A549 (cell line): ENCODE measurements around the gene DDR1. TPM values are rescaled to one million over a fixed set of nuclear protein-coding genes. Genes with fewer than 3 reads are reported as not detected.

Source experiments
- ATAC-seq, 2 experiments: fragments of 200-7000 bp in 1 of 2; fragments of >200 bp in 1 of 2; cut with Nextera tagmentation in 1 of 2; cut with Tn5 transposase in 1 of 2; 3 replicates each; pipeline versions ENCODE4 v1.8.0 to v1.9.1; 2018 to 2020; ENCODE audit warnings: mild to moderate bottlenecking in 1 of 2, moderate library complexity in 1 of 2
- CTCF ChIA-PET: fragments of 300-600 bp; sonication (Branson Sonifier 250); formaldehyde crosslinking; extraction: SDS; loops from one replicate; lab custom pipeline; 2021; ENCODE audit warnings: antibody characterized with exemption, inconsistent platforms; lab: Yijun Ruan, JAX
- POLR2A ChIA-PET: fragments of 350-600 bp; formaldehyde crosslinking; extraction: SDS; loops from one replicate; lab custom pipeline; 2021; ENCODE audit warnings: antibody characterized with exemption, inconsistent platforms; lab: Yijun Ruan, JAX
- DNase-seq, 2 experiments: peaks; one replicate each; pipeline versions ENCODE4 v3.0.0 to v3.0.0-alpha.2; 2011 to 2016; ENCODE audit warnings: low read depth in 1 of 2, low spot score in 1 of 2
- FAIRE-seq: peaks from 2 replicates; lab custom pipeline; 2011; peaks lifted over from hg19 to GRCh38; lab: Jason Lieb, UNC
- H3K27ac ChIP-seq, 2 experiments: fragments of >200 bp; sonication (Bioruptor Twin); formaldehyde crosslinking; 3 replicates each; pipeline ENCODE4 v1.5.1; 2016 to 2017
- H3K4me1 ChIP-seq: fragments of >200 bp; sonication (Bioruptor Twin); formaldehyde crosslinking; 3 replicates; pipeline ENCODE4 v1.6.1; 2016
- H3K4me2 ChIP-seq: fragments of >200 bp; sonication (Bioruptor Twin); formaldehyde crosslinking; 3 replicates; pipeline ENCODE4 v1.6.1; 2016
- H3K4me3 ChIP-seq: fragments of >200 bp; sonication (Bioruptor Twin); formaldehyde crosslinking; 3 replicates; pipeline ENCODE4 v1.5.1; 2016
- H3K9me3 ChIP-seq: fragments of >200 bp; sonication (Bioruptor Twin); formaldehyde crosslinking; 3 replicates; pipeline ENCODE4 v1.6.1; 2016
- CBX2 ChIP-seq: fragments of 200-600 bp; sonication (generic); IDR thresholded peaks from 2 replicates; pipeline ENCODE4 v1.6.1; 2016; ENCODE audit warnings: low read depth, mild to moderate bottlenecking, borderline replicate concordance
- CBX8 ChIP-seq: fragments of 200-600 bp; sonication (generic); IDR thresholded peaks from 2 replicates; pipeline ENCODE4 v1.6.1; 2016
- EHF ChIP-seq: fragments of 250-450 bp; sonication (Bioruptor Pico); IDR thresholded peaks from 2 replicates; pipeline ENCODE4 v1.5.0; 2020; ENCODE audit warnings: mild to moderate bottlenecking
- EHMT2 ChIP-seq: fragments of 200-600 bp; sonication (generic); IDR thresholded peaks from 2 replicates; pipeline ENCODE4 v1.6.1; 2016; ENCODE audit warnings: antibody characterized with exemption, low read depth, mild to moderate bottlenecking, moderate library complexity
- ESRRA ChIP-seq: fragments of 150-350 bp; IDR thresholded peaks from 2 replicates; pipeline ENCODE4 v1.6.1; 2014; ENCODE audit warnings: mild to moderate bottlenecking, low read length, borderline replicate concordance
- JUN ChIP-seq, 2 experiments: fragments of >200 bp; sonication (Bioruptor Twin); formaldehyde crosslinking; IDR thresholded peaks; 2 replicates in 1 of 2; 3 replicates in 1 of 2; pipeline ENCODE4 v1.6.1; 2016 to 2017
- KDM5A ChIP-seq: fragments of 200-600 bp; sonication (generic); IDR thresholded peaks from 2 replicates; pipeline ENCODE4 v1.6.1; 2016; ENCODE audit warnings: antibody characterized with exemption, mild to moderate bottlenecking
- MAFK ChIP-seq: fragments of 450-650 bp; IDR thresholded peaks from 2 replicates; pipeline ENCODE4 v1.6.1; 2014; ENCODE audit not compliant: partially characterized antibody
- POLR2A ChIP-seq: IDR thresholded peaks from 2 replicates; pipeline ENCODE4 v1.6.1; 2012; ENCODE audit warnings: mild to moderate bottlenecking, low read length
- RARB ChIP-seq: fragments of 250-450 bp; sonication (Bioruptor Pico); IDR thresholded peaks from 2 replicates; pipeline ENCODE4 v1.8.0; 2021; ENCODE audit warnings: mild to moderate bottlenecking, moderate library complexity
- RFX5 ChIP-seq: fragments of 450-650 bp; IDR thresholded peaks from 2 replicates; pipeline ENCODE4 v1.7.1; 2014; ENCODE audit warnings: antibody characterized with exemption, mild to moderate bottlenecking, moderate library complexity
- RNF2 ChIP-seq: fragments of 200-600 bp; sonication (generic); IDR thresholded peaks from 2 replicates; pipeline ENCODE4 v1.6.1; 2016; ENCODE audit warnings: low read depth, mild to moderate bottlenecking, antibody characterized with exemption, moderate library complexity, borderline replicate concordance
- WGBS: methylation state at CpG from one replicate; pipeline ENCODE4 v1.1.6; 2017; ENCODE audit errors: missing lambda C conversion rate; 5-methylcytosine and 5-hydroxymethylcytosine counted together
- polyA plus RNA-seq, 4 experiments: library from polyadenylated mRNA; depleted of rRNA in 3 of 4; stranded (reverse); fragments of >200 nt; fragmentation: RNase III in 1 of 4; extraction: RNeasy Plus Mini Kit Qiagen cat#74134 plus additional on column Dnase treatment in 1 of 4; gene quantifications; 2 replicates in 3 of 4; 3 replicates in 1 of 4; pipeline ENCODE4 v1.2.3, GENCODE V29; 2011 to 2017
- TF ChIP-seq, protein P1 (sequence below): fragments of >200 bp; sonication (Bioruptor Twin); formaldehyde crosslinking; IDR thresholded peaks from 2 replicates; pipeline ENCODE4 v1.6.1; 2016
- TF ChIP-seq, protein P2 (sequence below): fragments of 450-650 bp; IDR thresholded peaks from 2 replicates; pipeline ENCODE4 v1.6.1; 2014; ENCODE audit warnings: antibody characterized with exemption
- TF ChIP-seq, protein P3 (sequence below): fragments of 250-450 bp; sonication (Bioruptor Pico); IDR thresholded peaks from 2 replicates; pipeline ENCODE4 v1.5.0; 2021; ENCODE audit warnings: mild to moderate bottlenecking, moderate library complexity, borderline replicate concordance
- TF ChIP-seq, protein P4 (sequence below): fragments of >200 bp; sonication (Bioruptor Twin); formaldehyde crosslinking; IDR thresholded peaks from 3 replicates; pipeline ENCODE4 v1.5.1; 2016

DDR1 gene
- polyA plus RNA-seq, 2 of the 4 experiments (the other 2 are of a cell fraction) = 19.8 to 43.5 TPM

DNA sequence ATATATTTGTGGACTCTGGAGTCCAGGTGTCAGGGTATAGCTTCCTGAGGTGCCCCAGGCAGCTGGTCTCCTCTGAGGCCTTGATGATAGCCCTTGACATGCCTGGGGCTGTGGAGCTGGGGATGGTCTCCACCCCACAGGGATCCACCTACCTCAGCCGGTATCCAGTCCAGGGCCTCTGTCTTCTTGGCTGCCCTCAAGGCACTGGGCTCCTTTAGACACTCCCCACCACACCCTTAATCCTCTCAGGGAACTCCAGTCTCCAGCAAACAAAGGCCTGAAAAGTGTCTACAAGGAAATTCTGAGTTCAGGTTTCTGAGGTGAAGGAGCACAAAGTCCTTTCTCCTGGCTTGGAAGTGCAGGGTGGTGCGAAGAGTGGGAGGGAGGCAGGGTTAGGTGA, 44.6 kb upstream of the DDR1 start:
- Histone ChIP-seq H3K4me2 (0 out of 3 replicates have a peak overlapping the region, but pooled peaks have one; percentile 23), H3K4me1 (peaks cover 31% of the 10 kb centered on the region), H3K4me3 (no peak overlapping the region), H3K27ac (peak overlapping the region; percentile 40 to 55; a peak in 3 of 6 replicates), H3K9me3 (no peaks in the 10 kb centered on the region)
- CTCF ChIA-PET = interaction anchor here (0.7 to 3.0 kb wide), 5 partner anchors 8 to 36 kb away, joined by 3 to 17 read pairs (median 5); no protein-coding TSS in a partner anchor
- FAIRE-seq (no peak), ATAC-seq (peak in 1 of 2 experiments; percentile 46; a peak in 3 of 6 replicates), DNase-seq (peak in 1 of 2 experiments; percentile 62)
- 32% methylated on average over 2 of the region's 2 CpGs for WGBS
- TF ChIP-seq, protein P1, sequence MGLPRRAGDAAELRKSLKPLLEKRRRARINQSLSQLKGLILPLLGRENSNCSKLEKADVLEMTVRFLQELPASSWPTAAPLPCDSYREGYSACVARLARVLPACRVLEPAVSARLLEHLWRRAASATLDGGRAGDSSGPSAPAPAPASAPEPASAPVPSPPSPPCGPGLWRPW = no peak
- no peak for TF ChIP-seq EHF (CRISPR knock-in tag)
- TF ChIP-seq POLR2A = no peak
- POLR2A ChIA-PET = no interaction called here

DNA sequence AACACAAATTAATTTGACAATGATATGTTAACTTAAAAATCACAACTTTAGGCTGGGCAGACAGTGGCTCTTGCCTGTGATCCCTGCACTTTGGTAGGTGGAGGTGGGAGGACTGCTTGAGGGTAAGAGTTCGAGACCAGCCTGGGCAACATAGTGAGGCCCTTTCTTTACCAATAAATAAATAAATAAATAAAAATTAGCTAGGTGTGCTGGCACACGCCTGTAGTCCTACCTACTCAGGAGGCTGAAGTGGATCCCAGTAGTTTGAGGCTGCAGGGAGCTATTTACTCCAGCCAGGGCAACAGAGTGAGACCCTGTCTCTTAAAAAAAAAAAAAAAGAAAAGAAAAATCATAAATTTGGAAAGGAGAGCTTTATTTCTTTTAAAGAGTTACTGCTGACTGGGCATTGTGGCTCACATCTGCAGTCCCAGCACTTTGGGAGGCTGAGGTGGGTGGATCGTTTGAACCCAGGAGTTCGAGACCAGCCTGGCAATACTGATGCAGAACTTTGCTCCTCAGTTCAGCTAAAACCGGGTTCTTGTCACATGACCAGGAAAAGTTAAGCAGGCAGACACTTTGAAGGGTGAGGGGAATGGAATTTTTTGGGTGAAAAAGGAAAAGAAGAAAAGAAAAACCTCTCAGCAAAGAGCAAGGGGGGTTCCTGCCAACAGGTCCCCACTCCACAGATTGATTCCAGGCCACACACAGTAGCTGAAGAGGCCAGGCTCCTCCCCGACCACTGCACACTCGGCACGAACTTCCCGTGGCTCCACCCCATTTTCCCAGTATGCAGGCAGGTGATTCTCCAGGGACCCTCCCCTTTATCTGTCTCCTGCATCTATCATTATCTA, 44.0 kb upstream of the DDR1 start:
- CTCF ChIA-PET = interaction anchor here (0.6 to 3.0 kb wide), 5 partner anchors 9 to 35 kb away, joined by 3 to 16 read pairs (median 5); no protein-coding TSS in a partner anchor
- POLR2A ChIA-PET = no interaction called here
- no peak overlapping the region for H3K4me3 ChIP-seq
- ATAC-seq = no peak
- TF ChIP-seq CBX2 = no peak
- peak; percentile 45 for TF ChIP-seq MAFK
- WGBS = 44% methylated on average over 9 of the region's 9 CpGs
- peaks cover 31% of the 10 kb centered on the region for H3K4me1 ChIP-seq
- no peak for DNase-seq
- H3K27ac ChIP-seq = peak overlapping the region; percentile 40 to 45; a peak in 2 of 6 replicates
- no peaks in the 10 kb centered on the region for H3K9me3 ChIP-seq
- FAIRE-seq = no peak
- peak overlapping the region; percentile 41 for H3K4me2 ChIP-seq

DNA sequence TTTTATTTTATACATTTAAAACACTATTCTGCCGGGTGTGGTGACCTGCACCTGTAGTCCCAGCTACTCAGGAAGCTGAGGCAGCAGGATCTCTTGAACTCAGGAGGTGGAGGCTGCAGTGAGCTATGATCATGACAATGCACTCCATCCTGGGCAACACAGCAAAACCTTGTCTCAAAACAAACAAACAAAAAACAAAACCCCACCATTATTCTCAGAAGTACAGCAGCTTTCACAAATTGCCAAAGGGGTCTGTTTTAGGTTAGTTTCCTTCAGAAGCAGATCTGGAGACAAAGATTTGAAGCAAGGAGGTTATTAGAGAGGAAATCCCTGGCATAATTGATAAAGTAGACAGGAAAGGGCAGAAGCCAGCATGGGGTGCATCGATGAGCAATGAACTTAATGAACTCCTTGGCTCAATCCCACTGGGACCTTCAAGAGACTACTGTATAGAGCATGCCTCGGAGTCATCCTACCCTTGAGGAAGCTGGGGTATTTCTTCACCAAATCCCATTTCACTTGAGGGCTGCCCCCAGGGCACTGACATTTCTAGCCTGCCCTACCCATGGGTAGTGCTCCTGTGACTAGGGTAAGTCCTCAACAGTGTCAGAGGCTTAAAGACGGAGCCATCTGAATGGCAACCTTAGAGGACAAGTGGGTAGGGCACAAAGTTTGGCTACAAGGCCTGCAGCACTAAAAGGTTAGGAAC, 43.2 kb upstream of the DDR1 start:
- 73% methylated on average over 4 of the region's 4 CpGs for WGBS
- no peak for FAIRE-seq

More for the DNA sequence above, 43.2 kb upstream of the DDR1 start:
- no peak for DNase-seq
- CTCF ChIA-PET = interaction anchor here (0.6 to 3.0 kb wide), 7 partner anchors 9 to 35 kb away, joined by 3 to 16 read pairs (median 3); no protein-coding TSS in a partner anchor
- H3K9me3 ChIP-seq = no peaks in the 10 kb centered on the region
- peak overlapping the region; percentile 40 to 45; a peak in 2 of 6 replicates for H3K27ac ChIP-seq
- TF ChIP-seq, protein P2, sequence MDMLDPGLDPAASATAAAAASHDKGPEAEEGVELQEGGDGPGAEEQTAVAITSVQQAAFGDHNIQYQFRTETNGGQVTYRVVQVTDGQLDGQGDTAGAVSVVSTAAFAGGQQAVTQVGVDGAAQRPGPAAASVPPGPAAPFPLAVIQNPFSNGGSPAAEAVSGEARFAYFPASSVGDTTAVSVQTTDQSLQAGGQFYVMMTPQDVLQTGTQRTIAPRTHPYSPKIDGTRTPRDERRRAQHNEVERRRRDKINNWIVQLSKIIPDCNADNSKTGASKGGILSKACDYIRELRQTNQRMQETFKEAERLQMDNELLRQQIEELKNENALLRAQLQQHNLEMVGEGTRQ = no peak
- no peak for TF ChIP-seq RNF2
- TF ChIP-seq, protein P3, sequence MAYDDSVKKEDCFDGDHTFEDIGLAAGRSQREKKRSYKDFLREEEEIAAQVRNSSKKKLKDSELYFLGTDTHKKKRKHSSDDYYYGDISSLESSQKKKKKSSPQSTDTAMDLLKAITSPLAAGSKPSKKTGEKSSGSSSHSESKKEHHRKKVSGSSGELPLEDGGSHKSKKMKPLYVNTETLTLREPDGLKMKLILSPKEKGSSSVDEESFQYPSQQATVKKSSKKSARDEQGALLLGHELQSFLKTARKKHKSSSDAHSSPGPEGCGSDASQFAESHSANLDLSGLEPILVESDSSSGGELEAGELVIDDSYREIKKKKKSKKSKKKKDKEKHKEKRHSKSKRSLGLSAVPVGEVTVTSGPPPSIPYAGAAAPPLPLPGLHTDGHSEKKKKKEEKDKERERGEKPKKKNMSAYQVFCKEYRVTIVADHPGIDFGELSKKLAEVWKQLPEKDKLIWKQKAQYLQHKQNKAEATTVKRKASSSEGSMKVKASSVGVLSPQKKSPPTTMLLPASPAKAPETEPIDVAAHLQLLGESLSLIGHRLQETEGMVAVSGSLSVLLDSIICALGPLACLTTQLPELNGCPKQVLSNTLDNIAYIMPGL (CRISPR knock-in tag) = no peak
- TF ChIP-seq RFX5 = no peak
- no peak for TF ChIP-seq RARB (CRISPR knock-in tag)
- TF ChIP-seq EHMT2 = no peak
- no peak for TF ChIP-seq POLR2A
- no peak for TF ChIP-seq ESRRA
- TF ChIP-seq KDM5A = no peak
- TF ChIP-seq JUN (IDR thresholded peaks at IDR 0.05) = no peak
- no peak for TF ChIP-seq CBX8
- TF ChIP-seq, protein P4, sequence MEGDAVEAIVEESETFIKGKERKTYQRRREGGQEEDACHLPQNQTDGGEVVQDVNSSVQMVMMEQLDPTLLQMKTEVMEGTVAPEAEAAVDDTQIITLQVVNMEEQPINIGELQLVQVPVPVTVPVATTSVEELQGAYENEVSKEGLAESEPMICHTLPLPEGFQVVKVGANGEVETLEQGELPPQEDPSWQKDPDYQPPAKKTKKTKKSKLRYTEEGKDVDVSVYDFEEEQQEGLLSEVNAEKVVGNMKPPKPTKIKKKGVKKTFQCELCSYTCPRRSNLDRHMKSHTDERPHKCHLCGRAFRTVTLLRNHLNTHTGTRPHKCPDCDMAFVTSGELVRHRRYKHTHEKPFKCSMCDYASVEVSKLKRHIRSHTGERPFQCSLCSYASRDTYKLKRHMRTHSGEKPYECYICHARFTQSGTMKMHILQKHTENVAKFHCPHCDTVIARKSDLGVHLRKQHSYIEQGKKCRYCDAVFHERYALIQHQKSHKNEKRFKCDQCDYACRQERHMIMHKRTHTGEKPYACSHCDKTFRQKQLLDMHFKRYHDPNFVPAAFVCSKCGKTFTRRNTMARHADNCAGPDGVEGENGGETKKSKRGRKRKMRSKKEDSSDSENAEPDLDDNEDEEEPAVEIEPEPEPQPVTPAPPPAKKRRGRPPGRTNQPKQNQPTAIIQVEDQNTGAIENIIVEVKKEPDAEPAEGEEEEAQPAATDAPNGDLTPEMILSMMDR = no peak
- TF ChIP-seq, all 56 proteins: peak for 0
- Histone ChIP-seq H3K4me2 (peak overlapping the region; percentile 41), H3K4me3 (no peak overlapping the region), H3K4me1 (peaks cover 31% of the 10 kb centered on the region)
- POLR2A ChIA-PET = no interaction called here
- ATAC-seq = no peak
